ENCODE data around the gene PCDH9.

DNA sequence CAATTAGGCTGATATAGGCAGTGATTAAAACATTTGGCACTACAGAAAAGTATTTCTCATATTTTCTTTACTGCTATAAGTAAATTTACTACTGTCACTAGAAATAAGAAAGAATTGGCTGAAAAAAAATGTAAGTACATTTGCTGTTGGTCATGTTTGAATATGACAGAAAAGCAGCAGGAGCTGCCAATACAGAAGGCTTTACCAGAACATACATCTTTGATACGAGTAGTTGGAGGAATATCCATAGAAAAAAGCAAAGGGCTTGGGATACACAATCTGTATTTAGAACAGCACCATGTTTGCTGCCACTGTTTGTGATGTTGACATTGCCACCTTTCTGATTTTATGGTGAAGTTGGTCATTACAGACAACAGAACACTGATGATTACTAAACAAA lies 21.6 kb downstream of the PCDH9 start:
- TF ChIP-seq POLR2AphosphoS5 (IDR thresholded peaks at IDR 0.05) (no peak), CTCF (IDR thresholded peaks at IDR 0.05 in 8 of 11, conservative IDR thresholded peaks at IDR 0.05 in 3 of 11) (no peak), POLR2A (IDR thresholded peaks at IDR 0.05) (no peak)
